Mucosa of stomach (tissue), 1 donor: ENCODE data around the gene MAFG.

Source experiments
- H3K27me3 ChIP-seq: one replicate; pipeline ENCODE4 v1.7.0; 2013; ENCODE audit warnings: mild to moderate bottlenecking, low read length; ENCODE audit not compliant: control insufficient read depth, insufficient read depth
- H3K36me3 ChIP-seq: one replicate; pipeline ENCODE4 v1.7.0; 2013; ENCODE audit warnings: low read length; ENCODE audit not compliant: control insufficient read depth, insufficient read depth
- H3K4me1 ChIP-seq: one replicate; pipeline ENCODE4 v1.7.0; 2013; ENCODE audit warnings: mild to moderate bottlenecking, low read length; ENCODE audit not compliant: control insufficient read depth, insufficient read depth
- H3K4me3 ChIP-seq: one replicate; pipeline ENCODE4 v1.7.0; 2013; ENCODE audit warnings: low read length
- H3K9ac ChIP-seq: one replicate; pipeline ENCODE4 v1.7.0; 2013; ENCODE audit warnings: mild to moderate bottlenecking, low read length, moderate library complexity
- H3K9me3 ChIP-seq: one replicate; pipeline ENCODE4 v1.7.0; 2013; ENCODE audit warnings: mild to moderate bottlenecking, low read length, moderate library complexity; ENCODE audit not compliant: control insufficient read depth
- donor health status: Pancreatic carcinoma.

MAFG gene

DNA sequence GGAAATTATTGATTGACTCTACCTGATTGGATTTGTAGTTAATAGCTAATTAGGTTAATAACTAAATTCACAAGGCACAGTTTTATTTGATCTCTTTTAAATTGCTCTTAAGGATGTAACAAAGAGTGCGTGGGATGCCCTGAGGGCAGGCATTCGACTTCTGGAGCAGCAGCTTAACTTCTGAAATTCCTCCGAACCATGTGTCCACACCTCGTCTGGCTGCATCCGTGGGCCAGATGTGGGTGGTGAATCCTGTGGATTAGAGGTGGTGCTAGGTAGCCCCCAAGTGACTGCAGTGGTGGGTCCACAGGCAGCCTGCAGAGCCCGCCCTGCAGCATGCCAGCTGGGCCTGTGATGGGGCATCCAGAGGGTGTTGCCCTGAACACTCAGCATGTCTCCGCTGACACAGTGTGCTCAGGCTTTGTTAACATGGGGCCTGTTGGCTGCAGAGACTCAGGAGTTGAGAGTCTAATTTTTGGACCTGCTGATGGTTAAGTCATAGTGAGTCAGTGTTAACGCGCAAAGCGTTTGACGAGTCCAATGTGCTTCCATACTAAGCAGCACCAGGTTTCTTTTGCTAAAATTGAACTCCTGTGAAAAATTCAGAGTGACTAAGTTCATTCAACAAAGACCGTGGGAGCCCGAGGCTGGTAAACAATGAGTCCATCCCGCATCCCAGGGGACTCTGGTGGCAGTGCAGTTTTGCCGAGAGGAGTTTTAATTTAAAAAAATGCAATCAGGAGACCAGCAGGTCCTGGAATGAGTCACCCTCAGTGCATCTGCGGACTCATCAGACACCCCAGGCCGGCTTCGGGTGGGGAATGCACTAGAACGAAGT is 29.3 kb downstream of the MAFG start:
- peaks cover 14% of the 10 kb centered on the region for H3K4me1 ChIP-seq
- H3K36me3 ChIP-seq, result no peaks in the 10 kb centered on the region
- H3K9me3 ChIP-seq, result no peaks in the 10 kb centered on the region
- H3K27me3 ChIP-seq, result peaks cover 10% of the 10 kb centered on the region
- H3K4me3 ChIP-seq, result no peak overlapping the region
- no peak overlapping the region for H3K9ac ChIP-seq

- H3K27me3 ChIP-seq, result no peaks in the 10 kb centered on the region
- H3K36me3 ChIP-seq, result no peaks in the 10 kb centered on the region
- H3K9me3 ChIP-seq, result no peaks in the 10 kb centered on the region
- H3K4me3 ChIP-seq, result no peak overlapping the region
- no peak overlapping the region for H3K9ac ChIP-seq
- H3K4me1 ChIP-seq, result peaks cover 2% of the 10 kb centered on the region
Measured at GRCh38 chr17:81895400-81895799, 32.1 kb downstream of the MAFG start.

DNA sequence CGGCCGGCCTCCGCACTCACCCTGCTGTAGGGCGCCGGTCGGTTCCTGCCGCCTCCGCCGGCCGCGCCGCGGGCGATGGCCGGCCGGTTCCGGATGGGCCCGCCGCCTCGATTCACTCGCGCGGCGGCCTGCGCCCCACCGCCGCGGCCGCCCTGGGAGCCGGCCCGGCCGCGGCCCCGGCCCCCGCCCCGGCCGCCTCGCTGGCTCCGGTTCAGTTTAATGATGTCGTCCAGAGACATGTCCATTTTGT is 36.3 kb downstream of the MAFG start:
- Histone ChIP-seq H3K4me1 (peaks cover 10% of the 10 kb centered on the region), H3K27me3 (no peaks in the 10 kb centered on the region), H3K9ac (peak overlapping the region; percentile 71), H3K4me3 (no peak overlapping the region), H3K36me3 (peaks cover 7% of the 10 kb centered on the region), H3K9me3 (no peaks in the 10 kb centered on the region)

- Histone ChIP-seq H3K9me3 (no peaks in the 10 kb centered on the region), H3K36me3 (peaks cover 7% of the 10 kb centered on the region), H3K4me3 (peak overlapping the region; percentile 3), H3K27me3 (no peaks in the 10 kb centered on the region), H3K9ac (peak overlapping the region; percentile 71), H3K4me1 (peaks cover 10% of the 10 kb centered on the region)
Measured at GRCh38 chr17:81890447-81891302, 36.9 kb downstream of the MAFG start.

- H3K4me3 ChIP-seq, result no peak overlapping the region
- peaks cover 10% of the 10 kb centered on the region for H3K4me1 ChIP-seq
- no peaks in the 10 kb centered on the region for H3K9me3 ChIP-seq
- no peak overlapping the region for H3K9ac ChIP-seq
- H3K27me3 ChIP-seq, result no peaks in the 10 kb centered on the region
- H3K36me3 ChIP-seq, result peaks cover 13% of the 10 kb centered on the region
Measured at GRCh38 chr17:81889602-81890001, 37.9 kb downstream of the MAFG start.

DNA sequence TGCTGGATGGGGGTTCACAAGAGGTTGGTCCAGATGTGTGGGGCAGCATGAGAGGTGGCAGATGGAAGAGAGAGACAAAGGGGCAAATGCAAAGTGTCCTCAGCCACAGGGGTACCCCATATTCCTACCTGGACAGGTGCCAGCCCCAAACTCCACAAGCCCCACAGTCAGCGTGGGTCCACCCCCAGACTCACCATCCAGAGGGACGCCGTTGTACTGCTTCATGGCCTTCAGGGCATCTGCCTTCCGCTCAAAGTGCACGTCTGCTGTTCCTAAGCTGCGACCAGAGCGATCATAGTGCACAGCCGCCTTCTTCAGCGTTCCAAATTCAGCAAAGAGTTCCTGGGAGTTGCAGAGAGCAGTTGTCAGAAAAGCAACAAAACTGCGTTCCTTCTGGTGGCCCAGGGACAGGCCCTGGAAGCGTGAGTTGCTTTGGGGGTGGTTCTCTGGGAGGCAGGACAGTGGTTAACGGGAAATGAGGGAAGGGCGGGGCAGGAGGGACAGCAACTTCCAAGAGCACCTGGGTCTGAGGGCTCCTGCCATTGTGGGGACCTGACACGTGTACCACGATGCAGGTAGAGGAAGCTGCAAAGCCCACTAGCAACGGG is 38.4 kb downstream of the MAFG start:
- Histone ChIP-seq H3K36me3 (peaks cover 13% of the 10 kb centered on the region), H3K4me1 (peaks cover 10% of the 10 kb centered on the region), H3K9ac (no peak overlapping the region), H3K9me3 (no peaks in the 10 kb centered on the region), H3K27me3 (no peaks in the 10 kb centered on the region), H3K4me3 (no peak overlapping the region)

DNA sequence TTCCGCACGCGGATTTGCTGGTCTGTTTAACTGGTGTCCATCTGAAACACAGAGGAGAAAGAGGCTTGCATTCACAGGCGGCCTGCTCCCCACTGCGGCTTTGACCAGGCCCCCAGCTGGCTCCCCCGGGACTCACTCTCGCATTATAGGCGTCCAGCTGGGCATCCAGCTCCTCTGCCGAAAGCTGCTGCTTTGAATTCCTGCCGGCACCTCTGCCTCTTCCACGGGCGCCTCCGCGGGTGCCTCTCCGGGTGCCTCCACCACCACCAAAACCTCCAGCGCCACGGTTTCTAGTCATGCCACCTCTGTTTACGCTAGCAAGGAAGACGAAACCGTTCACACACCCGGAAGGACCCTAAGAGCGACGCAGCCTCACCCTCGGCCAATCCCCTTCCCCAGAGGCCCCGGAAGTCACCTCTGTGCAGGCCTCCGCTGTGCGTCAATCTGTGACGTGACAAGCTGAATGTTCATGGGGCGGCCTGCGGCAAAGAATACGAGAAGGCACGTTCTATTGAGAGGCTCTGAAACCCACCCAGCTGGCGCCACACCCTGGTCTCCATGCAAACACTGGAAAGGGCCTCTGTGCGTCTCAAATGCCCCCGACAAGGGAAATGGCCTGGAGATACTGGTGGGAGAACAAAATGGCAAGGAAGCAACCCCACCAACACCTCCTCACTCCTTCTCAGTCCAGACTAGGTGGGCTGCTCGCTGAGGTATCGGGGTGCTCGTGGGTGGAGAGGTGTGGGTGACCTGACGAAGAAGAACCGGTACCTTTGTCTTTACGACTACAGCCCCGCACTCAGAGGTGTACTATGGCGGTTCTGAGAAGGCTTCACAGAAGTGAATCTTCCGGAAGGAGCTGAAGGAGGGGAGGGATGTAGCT is 39.2 kb downstream of the MAFG start:
- Histone ChIP-seq H3K9ac (no peak overlapping the region), H3K9me3 (no peaks in the 10 kb centered on the region), H3K36me3 (peaks cover 13% of the 10 kb centered on the region), H3K27me3 (no peaks in the 10 kb centered on the region), H3K4me1 (peaks cover 10% of the 10 kb centered on the region), H3K4me3 (no peak overlapping the region)

GRCh38 chr17:81885869-81886548 is 41.5 kb downstream of the MAFG start:
- H3K4me1 ChIP-seq, result peaks cover 10% of the 10 kb centered on the region
- no peaks in the 10 kb centered on the region for H3K27me3 ChIP-seq
- peaks cover 13% of the 10 kb centered on the region for H3K36me3 ChIP-seq
- no peak overlapping the region for H3K9ac ChIP-seq
- no peaks in the 10 kb centered on the region for H3K9me3 ChIP-seq
- H3K4me3 ChIP-seq, result no peak overlapping the region

DNA sequence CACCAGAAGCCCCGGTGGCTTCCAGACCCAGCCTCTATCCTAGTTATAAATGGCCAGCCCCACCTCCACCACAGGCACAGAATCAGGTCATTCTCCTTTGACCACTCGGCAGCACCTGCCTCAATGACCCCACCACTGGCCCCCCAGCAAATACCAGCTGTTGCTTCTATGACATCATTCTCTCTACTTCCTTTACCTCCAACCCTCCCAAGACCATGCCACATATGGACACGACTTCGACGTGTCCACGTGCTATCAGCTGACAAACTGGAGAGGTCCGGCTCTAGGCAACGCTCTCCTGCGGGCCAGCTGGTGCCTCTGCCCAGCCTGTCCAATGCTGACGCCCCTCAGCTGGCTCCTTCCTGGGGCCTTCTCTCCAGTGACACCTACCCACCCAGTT is 42.1 kb downstream of the MAFG start:
- Histone ChIP-seq H3K27me3 (no peaks in the 10 kb centered on the region), H3K4me3 (no peak overlapping the region), H3K9me3 (no peaks in the 10 kb centered on the region), H3K4me1 (peaks cover 8% of the 10 kb centered on the region), H3K36me3 (peaks cover 13% of the 10 kb centered on the region), H3K9ac (no peak overlapping the region)

DNA sequence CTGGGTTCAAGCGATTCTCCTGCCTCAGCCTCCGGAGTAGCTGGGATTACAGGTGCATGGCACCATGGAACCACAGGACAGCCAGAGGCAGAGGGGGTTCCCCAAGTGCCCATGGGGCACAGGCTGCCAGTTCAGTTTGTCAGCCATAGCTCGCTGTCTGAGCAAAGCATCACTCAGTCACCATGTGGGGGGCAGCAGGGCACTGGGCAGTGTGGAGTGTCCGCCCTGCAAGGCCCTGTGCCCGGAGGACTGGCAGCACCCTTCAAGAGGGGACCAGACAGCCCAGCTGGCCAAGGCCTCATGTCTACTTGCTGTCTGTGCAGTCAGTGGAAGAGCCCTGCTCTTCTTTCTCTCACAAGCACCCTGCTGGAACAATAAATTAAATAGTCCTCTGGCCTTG is 42.6 kb downstream of the MAFG start:
- Histone ChIP-seq H3K4me1 (peaks cover 3% of the 10 kb centered on the region), H3K9me3 (no peaks in the 10 kb centered on the region), H3K27me3 (no peaks in the 10 kb centered on the region), H3K36me3 (peaks cover 13% of the 10 kb centered on the region), H3K9ac (no peak overlapping the region), H3K4me3 (no peak overlapping the region)

DNA sequence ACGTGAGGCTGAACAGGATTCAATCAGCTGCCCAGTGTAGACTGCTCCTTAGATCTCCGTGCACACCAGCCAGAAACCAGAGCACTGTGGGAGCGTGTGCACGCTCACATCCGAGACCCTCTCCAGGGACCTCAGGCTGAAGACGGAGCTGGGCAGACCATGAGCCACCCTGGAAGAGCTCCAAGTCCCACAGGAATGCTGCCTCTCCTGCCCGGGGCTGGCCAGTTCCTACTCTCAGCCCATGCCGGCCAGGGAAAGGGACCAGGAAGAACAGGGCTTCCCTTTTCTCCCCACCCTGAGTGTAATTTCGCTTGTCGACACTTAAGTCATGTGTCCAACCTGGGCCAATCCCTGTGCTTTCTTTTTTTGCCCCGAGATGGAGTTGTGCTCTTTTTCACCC is 43.0 kb downstream of the MAFG start:
- Histone ChIP-seq H3K4me1 (peaks cover 3% of the 10 kb centered on the region), H3K27me3 (no peaks in the 10 kb centered on the region), H3K9ac (no peak overlapping the region), H3K9me3 (no peaks in the 10 kb centered on the region), H3K36me3 (peaks cover 13% of the 10 kb centered on the region), H3K4me3 (no peak overlapping the region)
